Measurements from ENCODE around the gene UQCC5.

DNA sequence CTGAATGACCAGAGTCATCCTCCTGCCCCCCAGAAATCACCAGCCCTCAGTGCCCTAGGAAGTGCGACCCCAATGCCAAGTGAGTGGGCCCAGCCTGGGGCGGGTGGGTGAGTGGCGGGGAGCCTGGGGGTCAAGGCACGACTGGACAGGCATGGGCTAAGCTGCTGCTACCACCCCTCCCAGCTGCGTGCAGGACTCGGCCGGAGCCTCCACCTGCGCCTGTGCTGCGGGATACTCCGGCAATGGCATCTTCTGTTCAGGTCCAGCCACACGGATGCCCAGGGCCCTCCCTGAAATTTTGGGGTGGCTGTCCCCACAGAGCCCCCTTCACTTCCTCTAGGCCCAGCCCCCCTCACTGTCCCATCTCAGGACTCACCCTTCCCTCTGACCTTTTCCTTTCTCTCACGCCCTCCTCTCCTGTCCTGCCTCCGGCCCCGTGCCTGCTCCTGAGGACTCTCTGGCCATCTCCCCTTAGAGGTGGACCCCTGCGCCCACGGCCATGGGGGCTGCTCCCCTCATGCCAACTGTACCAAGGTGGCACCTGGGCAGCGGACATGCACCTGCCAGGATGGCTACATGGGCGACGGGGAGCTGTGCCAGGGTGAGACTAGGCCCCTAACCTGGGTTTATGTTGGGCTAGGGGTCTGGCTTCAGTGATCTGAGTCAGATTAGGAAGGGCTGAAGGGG is 19.8 kb upstream of the UQCC5 start:
- TF ChIP-seq, protein P1, sequence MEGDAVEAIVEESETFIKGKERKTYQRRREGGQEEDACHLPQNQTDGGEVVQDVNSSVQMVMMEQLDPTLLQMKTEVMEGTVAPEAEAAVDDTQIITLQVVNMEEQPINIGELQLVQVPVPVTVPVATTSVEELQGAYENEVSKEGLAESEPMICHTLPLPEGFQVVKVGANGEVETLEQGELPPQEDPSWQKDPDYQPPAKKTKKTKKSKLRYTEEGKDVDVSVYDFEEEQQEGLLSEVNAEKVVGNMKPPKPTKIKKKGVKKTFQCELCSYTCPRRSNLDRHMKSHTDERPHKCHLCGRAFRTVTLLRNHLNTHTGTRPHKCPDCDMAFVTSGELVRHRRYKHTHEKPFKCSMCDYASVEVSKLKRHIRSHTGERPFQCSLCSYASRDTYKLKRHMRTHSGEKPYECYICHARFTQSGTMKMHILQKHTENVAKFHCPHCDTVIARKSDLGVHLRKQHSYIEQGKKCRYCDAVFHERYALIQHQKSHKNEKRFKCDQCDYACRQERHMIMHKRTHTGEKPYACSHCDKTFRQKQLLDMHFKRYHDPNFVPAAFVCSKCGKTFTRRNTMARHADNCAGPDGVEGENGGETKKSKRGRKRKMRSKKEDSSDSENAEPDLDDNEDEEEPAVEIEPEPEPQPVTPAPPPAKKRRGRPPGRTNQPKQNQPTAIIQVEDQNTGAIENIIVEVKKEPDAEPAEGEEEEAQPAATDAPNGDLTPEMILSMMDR (IDR thresholded peaks at IDR 0.05), result no peak
- TF ChIP-seq POLR2A (IDR thresholded peaks at IDR 0.05), result no peak

All from upper lobe of left lung (tissue), 4 donors.